ENCODE results near the gene GNPTG. TPM values are rescaled to one million over a fixed set of nuclear protein-coding genes. Genes with fewer than 3 reads are reported as not detected.

GNPTG gene
- total RNA-seq, 4 donors from 2014 or later: 38.8 to 78.4 (median 66.5) TPM

GRCh38 chr16:1326946-1327618 is 24.6 kb upstream of the GNPTG start:
- TF ChIP-seq, protein P1, sequence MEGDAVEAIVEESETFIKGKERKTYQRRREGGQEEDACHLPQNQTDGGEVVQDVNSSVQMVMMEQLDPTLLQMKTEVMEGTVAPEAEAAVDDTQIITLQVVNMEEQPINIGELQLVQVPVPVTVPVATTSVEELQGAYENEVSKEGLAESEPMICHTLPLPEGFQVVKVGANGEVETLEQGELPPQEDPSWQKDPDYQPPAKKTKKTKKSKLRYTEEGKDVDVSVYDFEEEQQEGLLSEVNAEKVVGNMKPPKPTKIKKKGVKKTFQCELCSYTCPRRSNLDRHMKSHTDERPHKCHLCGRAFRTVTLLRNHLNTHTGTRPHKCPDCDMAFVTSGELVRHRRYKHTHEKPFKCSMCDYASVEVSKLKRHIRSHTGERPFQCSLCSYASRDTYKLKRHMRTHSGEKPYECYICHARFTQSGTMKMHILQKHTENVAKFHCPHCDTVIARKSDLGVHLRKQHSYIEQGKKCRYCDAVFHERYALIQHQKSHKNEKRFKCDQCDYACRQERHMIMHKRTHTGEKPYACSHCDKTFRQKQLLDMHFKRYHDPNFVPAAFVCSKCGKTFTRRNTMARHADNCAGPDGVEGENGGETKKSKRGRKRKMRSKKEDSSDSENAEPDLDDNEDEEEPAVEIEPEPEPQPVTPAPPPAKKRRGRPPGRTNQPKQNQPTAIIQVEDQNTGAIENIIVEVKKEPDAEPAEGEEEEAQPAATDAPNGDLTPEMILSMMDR (IDR thresholded peaks at IDR 0.05; ENCODE audit: low read depth): no peak

DNA sequence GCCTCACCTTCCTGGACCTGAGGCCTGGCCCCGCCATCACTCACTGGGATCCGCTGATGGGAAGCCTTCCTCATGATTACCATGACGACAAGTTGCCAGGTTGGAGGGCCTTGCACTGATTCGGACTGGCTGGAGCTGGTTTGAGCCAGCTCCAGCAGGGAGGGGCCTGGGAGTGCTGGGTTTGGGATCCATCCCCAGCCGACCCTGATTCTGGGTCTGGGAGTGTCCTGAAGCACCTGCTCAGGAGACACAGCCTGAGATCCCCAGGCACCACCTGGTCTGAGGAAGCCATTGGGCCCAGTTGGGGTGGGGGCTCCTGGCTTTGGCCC is 24.1 kb upstream of the GNPTG start:
- TF ChIP-seq, protein P1 (IDR thresholded peaks at IDR 0.05; ENCODE audit: low read depth): no peak

GRCh38 chr16:1330260-1330914 is 21.3 kb upstream of the GNPTG start:
- TF ChIP-seq, protein P1 (IDR thresholded peaks at IDR 0.05; ENCODE audit: low read depth): no peak

- TF ChIP-seq, protein P1 (IDR thresholded peaks at IDR 0.05; ENCODE audit: low read depth): no peak
These were observed 20.6 kb upstream of the GNPTG start for GRCh38 chr16:1330931-1331711.

DNA sequence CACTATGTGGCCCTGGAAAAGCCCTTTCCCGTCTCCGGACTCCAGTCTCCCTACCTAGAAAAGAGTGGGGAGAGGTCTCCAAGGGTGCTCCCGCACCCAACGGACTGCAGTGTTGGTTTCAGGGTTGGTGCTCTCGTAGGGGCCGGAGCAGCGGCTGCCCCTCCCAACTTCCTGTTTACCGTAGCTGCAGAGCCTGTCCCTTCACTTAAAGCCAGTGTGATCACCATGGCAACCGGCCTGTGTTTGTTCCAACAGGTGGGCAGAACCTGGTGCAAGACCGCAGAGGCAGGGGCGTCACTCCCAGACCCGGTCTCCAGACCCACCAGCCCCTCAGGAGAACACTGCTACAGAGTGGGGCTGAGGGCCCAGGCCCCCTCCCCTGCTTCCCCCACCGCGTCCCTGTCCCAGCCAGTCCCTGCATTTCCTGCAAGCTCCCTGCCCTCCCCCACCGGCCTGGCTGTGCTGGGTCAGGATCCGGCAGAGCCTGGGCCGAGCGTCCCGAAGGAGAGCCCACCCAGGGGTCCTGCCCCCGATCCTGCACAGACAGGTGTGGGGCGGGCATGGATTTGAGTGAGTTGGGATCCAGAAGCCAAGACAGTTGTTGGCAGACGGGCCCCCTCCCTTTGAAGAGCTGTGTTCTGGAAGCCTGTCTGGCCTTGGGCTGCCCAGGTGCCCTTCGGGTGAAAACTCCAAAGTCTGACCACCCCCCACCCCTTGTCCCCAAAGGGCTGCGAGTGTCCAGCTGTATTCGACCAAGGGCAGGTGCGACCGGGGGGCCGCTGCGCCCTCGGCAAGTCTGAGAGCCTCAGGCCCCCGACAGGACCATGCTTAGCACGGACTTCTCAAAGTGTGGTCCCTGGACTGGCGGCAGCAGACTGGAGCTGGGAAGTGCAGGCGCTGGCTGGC is 19.8 kb upstream of the GNPTG start:
- TF ChIP-seq, protein P1 (IDR thresholded peaks at IDR 0.05; ENCODE audit: low read depth): no peak

- TF ChIP-seq, protein P1 (IDR thresholded peaks at IDR 0.05; ENCODE audit: low read depth): no peak
These were observed 19.0 kb upstream of the GNPTG start for GRCh38 chr16:1332618-1333148.
